SK-N-SH (cell line): Measurements from ENCODE around the gene TNFRSF4. TPM values are rescaled to one million over a fixed set of nuclear protein-coding genes. Genes with fewer than 3 reads are reported as not detected.
A peak's percentile ranks its signal among the peaks of the same experiment; 100 is the strongest.

Experiments
- CTCF ChIA-PET: fragments of 300-600, 350-600 bp; formaldehyde crosslinking; extraction: SDS; loops from one replicate; lab custom pipeline; 2021; lab: Yijun Ruan, JAX
- POLR2A ChIA-PET: fragments of 350-600 bp; sonication (Branson Sonifier 250); formaldehyde crosslinking; extraction: SDS; loops from one replicate; lab custom pipeline; 2020; ENCODE audit warnings: antibody characterized with exemption, inconsistent platforms; lab: Yijun Ruan, JAX
- DNase-seq: peaks from one replicate; pipeline ENCODE4 v3.0.0; 2012
- H2AFZ ChIP-seq: fragments of 200-600 bp; sonication (generic); 2 replicates; pipeline ENCODE4 v1.8.1; 2016; ENCODE audit warnings: antibody characterized with exemption, mild to moderate bottlenecking, low read depth
- H3F3A ChIP-seq: fragments of 200-600 bp; sonication (generic); replicated peaks from 2 replicates; pipeline ENCODE3; 2016; ENCODE audit warnings: antibody characterized with exemption, mild to moderate bottlenecking; ENCODE audit not compliant: insufficient read depth
- H3K27ac ChIP-seq, 2 experiments: fragments of 200-500 bp in 1 of 2; fragments of 200-600 bp in 1 of 2; sonication (Bioruptor generic) in 1 of 2; sonication (generic), shearing (Covaris generic) in 1 of 2; 2 replicates each; pipeline versions ENCODE4 v1.5.1 to v1.6.1; 2014 to 2016; ENCODE audit warnings: low read depth in 2 of 2, inconsistent platforms in 1 of 2, low read length in 1 of 2, mild to moderate bottlenecking in 1 of 2, mixed read lengths in 1 of 2
- H3K27me3 ChIP-seq: fragments of 200-600 bp; sonication (generic), shearing (Covaris generic); 2 replicates; pipeline ENCODE4 v1.6.1; 2016; ENCODE audit warnings: mixed run types; ENCODE audit not compliant: insufficient read depth
- H3K36me3 ChIP-seq, 2 experiments: fragments of 200-500 bp in 1 of 2; fragments of 200-600 bp in 1 of 2; sonication (Bioruptor generic) in 1 of 2; sonication (generic) in 1 of 2; replicated peaks in 1 of 2; 2 replicates each; pipeline versions ENCODE3 to v1.5.1; 2014 to 2016; ENCODE audit warnings: low read length in 1 of 2, mild to moderate bottlenecking in 1 of 2; ENCODE audit not compliant: insufficient read depth in 2 of 2, control insufficient read depth in 1 of 2
- H3K4me1 ChIP-seq, 2 experiments: fragments of 200-500 bp in 1 of 2; fragments of 200-600 bp in 1 of 2; sonication (Bioruptor generic) in 1 of 2; sonication (generic), shearing (Covaris generic) in 1 of 2; 2 replicates each; pipeline versions ENCODE4 v1.5.1 to v1.6.1; 2014 to 2016; ENCODE audit warnings: low read depth in 1 of 2, low read length in 1 of 2, mixed run types in 1 of 2; ENCODE audit not compliant: insufficient read depth in 2 of 2, control insufficient read depth in 1 of 2
- H3K4me2 ChIP-seq: fragments of 200-600 bp; sonication (generic), shearing (Covaris generic); 2 replicates; pipeline ENCODE4 v1.6.1; 2017; ENCODE audit warnings: mixed run types
- H3K4me3 ChIP-seq, 2 experiments: fragments of 200-500 bp in 1 of 2; fragments of 200-600 bp in 1 of 2; sonication (Bioruptor generic) in 1 of 2; sonication (generic), shearing (Covaris generic) in 1 of 2; 2 replicates each; pipeline versions ENCODE4 v1.5.1 to v1.8.1; 2014 to 2016; ENCODE audit warnings: low read depth in 2 of 2, inconsistent platforms in 1 of 2, low read length in 1 of 2, mild to moderate bottlenecking in 1 of 2, mixed read lengths in 1 of 2, moderate library complexity in 1 of 2
- H3K79me2 ChIP-seq: fragments of 200-600 bp; sonication (generic); 2 replicates; pipeline ENCODE4 v1.8.1; 2017; ENCODE audit warnings: mild to moderate bottlenecking; ENCODE audit not compliant: insufficient read depth
- H3K9ac ChIP-seq: fragments of 200-600 bp; sonication (generic); 2 replicates; pipeline ENCODE4 v1.6.1; 2017; ENCODE audit warnings: mixed run types
- H3K9me2 ChIP-seq: fragments of 200-600 bp; sonication (generic); 2 replicates; pipeline ENCODE4 v1.6.1; 2017; ENCODE audit warnings: mixed run types
- H3K9me3 ChIP-seq: fragments of 200-600 bp; sonication (generic); 2 replicates; pipeline ENCODE4 v1.6.1; 2017; ENCODE audit warnings: mixed run types, mild to moderate bottlenecking, moderate library complexity
- H4K20me1 ChIP-seq: fragments of 200-600 bp; sonication (generic); 2 replicates; pipeline ENCODE4 v1.6.1; 2017; ENCODE audit warnings: mild to moderate bottlenecking, mixed run types; ENCODE audit not compliant: insufficient read depth
- CHD2 ChIP-seq: fragments of 150-350 bp; IDR thresholded peaks from 2 replicates; pipeline ENCODE4 v1.6.1; 2018; ENCODE audit warnings: low read length; ENCODE audit not compliant: partially characterized antibody
- CTCF ChIP-seq: fragments of 200-600 bp; sonication (generic); IDR thresholded peaks from 2 replicates; pipeline ENCODE4 v1.6.1; 2017; ENCODE audit warnings: antibody characterized with exemption, mild to moderate bottlenecking, moderate library complexity
- EP300 ChIP-seq, 2 experiments: IDR thresholded peaks; 2 replicates each; pipeline versions ENCODE4 v1.4.0 to v1.6.1; 2012; ENCODE audit warnings: borderline replicate concordance in 1 of 2, low read depth in 1 of 2, low read length in 1 of 2
- EZH2phosphoT487 ChIP-seq: fragments of 200-600 bp; sonication (generic); IDR thresholded peaks from 2 replicates; pipeline ENCODE4 v1.6.1; 2017; ENCODE audit warnings: low read depth, mixed run types, mild to moderate bottlenecking, antibody characterized with exemption, moderate library complexity, borderline replicate concordance
- FOSL2 ChIP-seq: IDR thresholded peaks from 2 replicates; pipeline ENCODE4 v1.4.0; 2012; ENCODE audit warnings: low read depth, mild to moderate bottlenecking, moderate library complexity, borderline replicate concordance
- FOXJ3 ChIP-seq: sonication (generic); formaldehyde crosslinking; IDR thresholded peaks from 2 replicates; pipeline ENCODE4 v1.5.1; 2020; ENCODE audit warnings: mild to moderate bottlenecking, missing genetic modification reagents
- GABPA ChIP-seq: IDR thresholded peaks from 2 replicates; pipeline ENCODE4 v1.4.0; 2012; ENCODE audit warnings: low read depth, mild to moderate bottlenecking
- IRF3 ChIP-seq: fragments of 150-350 bp; IDR thresholded peaks from 2 replicates; pipeline ENCODE4 v1.6.1; 2016; ENCODE audit warnings: mild to moderate bottlenecking, low read depth, low read length
- JUND ChIP-seq: IDR thresholded peaks from 2 replicates; pipeline ENCODE4 v1.4.0; 2012
- NRF1 ChIP-seq: IDR thresholded peaks from 2 replicates; pipeline ENCODE4 v1.6.1; 2012; ENCODE audit warnings: low read depth, mild to moderate bottlenecking, low read length
- PBX3 ChIP-seq: IDR thresholded peaks from 2 replicates; pipeline ENCODE4; 2012
- POLR2AphosphoS5 ChIP-seq: IDR thresholded peaks from 2 replicates; pipeline ENCODE4 v1.6.1; 2012; ENCODE audit warnings: low read depth, low read length
- RCOR1 ChIP-seq: fragments of 150-350 bp; IDR thresholded peaks from 2 replicates; pipeline ENCODE4 v1.6.1; 2017; ENCODE audit warnings: antibody characterized with exemption, low read length
- REST ChIP-seq: IDR thresholded peaks from 2 replicates; pipeline ENCODE4 v1.6.1; 2012; ENCODE audit warnings: mild to moderate bottlenecking, low read depth, low read length, moderate library complexity
- RFX5 ChIP-seq: IDR thresholded peaks from 2 replicates; pipeline ENCODE4 v1.6.1; 2012; ENCODE audit warnings: mild to moderate bottlenecking, improper control_type of control experiment, low read length
- TAF1 ChIP-seq: IDR thresholded peaks from 2 replicates; pipeline ENCODE4 v1.6.1; 2012; ENCODE audit warnings: low read depth, mild to moderate bottlenecking, low read length, moderate library complexity, borderline replicate concordance
- TEAD4 ChIP-seq: IDR thresholded peaks from 2 replicates; pipeline ENCODE4 v1.4.0; 2012; ENCODE audit warnings: mild to moderate bottlenecking, borderline replicate concordance; ENCODE audit not compliant: insufficient read depth
- YY1 ChIP-seq: IDR thresholded peaks from 2 replicates; pipeline ENCODE4 v1.4.0; 2012; ENCODE audit warnings: low read depth, mild to moderate bottlenecking
- ZBTB33 ChIP-seq: IDR thresholded peaks from 2 replicates; pipeline ENCODE4 v1.4.0; 2012; ENCODE audit warnings: low read depth, borderline replicate concordance
- WGBS: methylation state at CpG from one replicate; pipeline ENCODE4 v1.1.6; 2017; ENCODE audit warnings: low lambda C conversion rate; 5-methylcytosine and 5-hydroxymethylcytosine counted together
- polyA plus RNA-seq, 3 experiments: library from polyadenylated mRNA; depleted of rRNA; stranded (reverse); fragments of >200 nt; gene quantifications; 2 replicates each; pipeline ENCODE4 v1.2.3, GENCODE V29; 2012

The TNFRSF4 gene
- polyA plus RNA-seq, 1 of the 3 experiments (the other 2 are of a cell fraction): not detected

- peaks cover 7% of the 10 kb centered on the region; the same call in 1 of the 2 replicates for H3K27me3 ChIP-seq
- peak; percentile 32 for DNase-seq
- H3K27ac ChIP-seq: no peak overlapping the region
- no peak overlapping the region for H3K4me3 ChIP-seq
- TF ChIP-seq GABPA (no peak), NRF1 (no peak), RCOR1 (no peak), PBX3 (no peak), FOXJ3 (CRISPR knock-in tag) (no peak), CHD2 (no peak), FOSL2 (no peak), JUND (no peak), TAF1 (no peak), POLR2AphosphoS5 (no peak), ZBTB33 (no peak), IRF3 (no peak), CTCF (no peak), YY1 (no peak), TEAD4 (no peak), EP300 (IDR thresholded peaks at IDR 0.05; ENCODE audit: borderline replicate concordance in 1 of 2, low read depth in 1 of 2, low read length in 1 of 2) (no peak), EZH2phosphoT487 (no peak), RFX5 (no peak), REST (no peak)
- TF ChIP-seq, all 33 proteins: peak for 0
- Histone ChIP-seq H2AFZ (no peak overlapping the region), H3K79me2 (no peaks in the 10 kb centered on the region), H3F3A (no peaks in the 10 kb centered on the region), H3K9me3 (no peaks in the 10 kb centered on the region), H3K36me3 (no peaks in the 10 kb centered on the region), H3K4me1 (peaks cover 3 to 5% of the 10 kb centered on the region in 2 experiments; a peak in 1 of 4 replicates), H4K20me1 (no peaks in the 10 kb centered on the region), H3K9me2 (no peaks in the 10 kb centered on the region), H3K9ac (no peak overlapping the region), H3K4me2 (no peak overlapping the region)
- POLR2A ChIA-PET: no interaction called here
- 80% methylated on average over 1 of the region's 31 CpGs for WGBS
- CTCF ChIA-PET: interaction anchor here (1.0 kb wide), 1 partner anchor 217 kb away, joined by 3 read pairs; no protein-coding TSS in a partner anchor
Observed at GRCh38 chr1:1210726-1211540, 3.0 kb downstream of the TNFRSF4 start.
